ENCODE data around the gene FAM135A.

- TF ChIP-seq CTCF (tag by site-specific recombination; IDR thresholded peaks at IDR 0.05), result no peak
- no peak for TF ChIP-seq ZNF473 (tag by site-specific recombination; IDR thresholded peaks at IDR 0.05)
- no peak for TF ChIP-seq TCF7L2 (IDR thresholded peaks at IDR 0.05; ENCODE audit: borderline replicate concordance, low read depth, low read length)
- TF ChIP-seq RBAK (tag by site-specific recombination; IDR thresholded peaks at IDR 0.05), result no peak
- TF ChIP-seq PBX3 (CRISPR knock-in tag; IDR thresholded peaks at IDR 0.05), result no peak
- TF ChIP-seq REST (tag by site-specific recombination; IDR thresholded peaks at IDR 0.05), result no peak
These were observed 190.9 kb downstream of the FAM135A start for GRCh38 chr6:70604254-70604653.

All from HEK293 (cell line).